H9 (cell line): ENCODE measurements around the gene MMD2. TPM values are rescaled to one million over a fixed set of nuclear protein-coding genes. Genes with fewer than 3 reads are reported as not detected.

Source experiments
- DNase-seq: peaks from one replicate; pipeline ENCODE4 v3.0.0-alpha.2; 2017
- H2AFZ ChIP-seq: one replicate; pipeline ENCODE4 v1.6.1; 2013; ENCODE audit warnings: mild to moderate bottlenecking, low read length, control low read depth, moderate library complexity
- H2AK5ac ChIP-seq: 2 replicates; pipeline ENCODE4 v1.6.1; 2013; ENCODE audit warnings: low read length, control low read depth, mixed read lengths; ENCODE audit not compliant: insufficient read length
- H2BK120ac ChIP-seq: one replicate; pipeline ENCODE4 v1.6.1; 2013; ENCODE audit warnings: low read depth, mild to moderate bottlenecking, low read length, control low read depth, inconsistent platforms; ENCODE audit not compliant: poor library complexity, severe bottlenecking
- H2BK12ac ChIP-seq: 2 replicates; pipeline ENCODE4 v1.6.1; 2013; ENCODE audit warnings: low read length, control low read depth, mixed read lengths, low read depth; ENCODE audit not compliant: insufficient read length
- H2BK15ac ChIP-seq: 2 replicates; pipeline ENCODE4 v1.6.1; 2013; ENCODE audit warnings: low read depth, low read length, control low read depth
- H2BK20ac ChIP-seq: one replicate; pipeline ENCODE4 v1.6.1; 2013; ENCODE audit warnings: low read depth, mild to moderate bottlenecking, low read length, control low read depth, inconsistent platforms; ENCODE audit not compliant: poor library complexity, severe bottlenecking
- H2BK5ac ChIP-seq: 2 replicates; pipeline ENCODE4 v1.6.1; 2013; ENCODE audit warnings: low read length, control low read depth, mixed read lengths; ENCODE audit not compliant: insufficient read length
- H3K14ac ChIP-seq: 2 replicates; pipeline ENCODE4 v1.6.1; 2013; ENCODE audit warnings: low read length, control low read depth; ENCODE audit not compliant: insufficient read depth
- H3K18ac ChIP-seq: 2 replicates; pipeline ENCODE4 v1.6.1; 2013; ENCODE audit warnings: low read depth, mild to moderate bottlenecking, mixed read lengths, low read length, control low read depth; ENCODE audit not compliant: insufficient read length
- H3K23ac ChIP-seq: 2 replicates; pipeline ENCODE4 v1.6.1; 2013; ENCODE audit warnings: low read length, control low read depth, mixed read lengths, low read depth; ENCODE audit not compliant: insufficient read length
- H3K23me2 ChIP-seq: 2 replicates; pipeline ENCODE4 v1.6.1; 2013; ENCODE audit warnings: low read depth, mild to moderate bottlenecking, mixed read lengths, low read length, control low read depth; ENCODE audit not compliant: insufficient read length, poor library complexity, severe bottlenecking
- H3K27ac ChIP-seq: 2 replicates; pipeline ENCODE4 v1.5.1; 2013; ENCODE audit warnings: low read length, control low read depth, mixed read lengths, low read depth; ENCODE audit not compliant: insufficient read length
- H3K27me3 ChIP-seq: 2 replicates; pipeline ENCODE4 v1.6.1; 2013; ENCODE audit warnings: low read length, control low read depth, inconsistent platforms; ENCODE audit not compliant: insufficient read depth
- H3K4ac ChIP-seq: 2 replicates; pipeline ENCODE4 v1.6.1; 2013; ENCODE audit warnings: low read depth, mild to moderate bottlenecking, control low read depth, inconsistent platforms, low read length, moderate library complexity
- H3K4me1 ChIP-seq: 2 replicates; pipeline ENCODE4 v1.6.1; 2013; ENCODE audit warnings: low read length, control low read depth, inconsistent platforms; ENCODE audit not compliant: insufficient read depth
- H3K4me2 ChIP-seq: 2 replicates; pipeline ENCODE4 v1.6.1; 2013; ENCODE audit warnings: low read length, control low read depth, mixed read lengths; ENCODE audit not compliant: insufficient read length, insufficient read depth
- H3K56ac ChIP-seq: 2 replicates; pipeline ENCODE4 v1.6.1; 2013; ENCODE audit warnings: low read depth, mild to moderate bottlenecking, mixed read lengths, low read length, control low read depth; ENCODE audit not compliant: insufficient read length
- H3K79me1 ChIP-seq: 2 replicates; pipeline ENCODE4 v1.6.1; 2013; ENCODE audit warnings: low read depth, mild to moderate bottlenecking, moderate library complexity, low read length, control low read depth, inconsistent platforms; ENCODE audit not compliant: insufficient read depth, poor library complexity, severe bottlenecking
- H3K79me2 ChIP-seq: 2 replicates; pipeline ENCODE4 v1.6.1; 2013; ENCODE audit warnings: low read length, control low read depth, inconsistent platforms; ENCODE audit not compliant: insufficient read depth
- H3K9ac ChIP-seq: 2 replicates; pipeline ENCODE4 v1.6.1; 2013; ENCODE audit warnings: low read length, control low read depth, mixed read lengths; ENCODE audit not compliant: insufficient read length; ENCODE audit errors: extremely low read depth
- H3K9me3 ChIP-seq: one replicate; pipeline ENCODE4 v1.6.1; 2013; ENCODE audit warnings: low read depth, low read length, inconsistent platforms; ENCODE audit not compliant: control insufficient read depth
- H3T11ph ChIP-seq: one replicate; pipeline ENCODE4 v1.6.1; 2013; ENCODE audit warnings: mild to moderate bottlenecking, low read length, control low read depth, inconsistent platforms
- H4K20me1 ChIP-seq: one replicate; pipeline ENCODE4 v1.6.1; 2013; ENCODE audit not compliant: control insufficient read depth, insufficient read length, insufficient read depth
- H4K5ac ChIP-seq: 2 replicates; pipeline ENCODE4 v1.6.1; 2013; ENCODE audit warnings: low read depth, mild to moderate bottlenecking, mixed read lengths, low read length, control low read depth; ENCODE audit not compliant: insufficient read length
- H4K8ac ChIP-seq: replicated peaks from 2 replicates; pipeline ENCODE4 v1.6.1; 2013; ENCODE audit warnings: low read length, control low read depth, mixed read lengths, low read depth; ENCODE audit not compliant: insufficient read length
- H4K91ac ChIP-seq: 2 replicates; pipeline ENCODE4 v1.6.1; 2013; ENCODE audit warnings: low read depth, mild to moderate bottlenecking, moderate library complexity, mixed read lengths, low read length, control low read depth; ENCODE audit not compliant: insufficient read length
- H3K27ac Mint-ChIP-seq, 3 experiments: 2 replicates in 2 of 3; 3 replicates in 1 of 3; pipeline ENCODE4 v1.8.0; 2020 to 2021; ENCODE audit warnings: mixed read lengths in 3 of 3, mild to moderate bottlenecking in 1 of 3, moderate library complexity in 1 of 3
- H3K27me3 Mint-ChIP-seq: 2 replicates; pipeline ENCODE4 v1.8.0; 2021; ENCODE audit warnings: low read depth, mild to moderate bottlenecking, moderate library complexity, mixed read lengths
- H3K36me3 Mint-ChIP-seq, 3 experiments: 2 replicates in 2 of 3; 3 replicates in 1 of 3; pipeline ENCODE4 v1.8.0; 2020 to 2021; ENCODE audit warnings: low read depth in 3 of 3, mixed read lengths in 3 of 3; ENCODE audit not compliant: insufficient read depth in 1 of 3
- H3K4me1 Mint-ChIP-seq, 2 experiments: 2 replicates each; pipeline ENCODE4 v1.8.0; 2020; ENCODE audit warnings: mixed read lengths in 2 of 2
- H3K4me3 Mint-ChIP-seq, 2 experiments: 2 replicates in 1 of 2; 3 replicates in 1 of 2; pipeline ENCODE4 v1.8.0; 2020 to 2021; ENCODE audit warnings: mild to moderate bottlenecking in 2 of 2, mixed read lengths in 2 of 2, moderate library complexity in 1 of 2
- H3K9me3 Mint-ChIP-seq, 2 experiments: 2 replicates in 1 of 2; 3 replicates in 1 of 2; pipeline ENCODE4 v1.8.0; 2020; ENCODE audit warnings: mild to moderate bottlenecking in 2 of 2, mixed read lengths in 2 of 2, moderate library complexity in 1 of 2
- WGBS: extraction: QIAGEN DNeasy Blood & Tissue Kit; methylation state at CpG from one replicate; pipeline ENCODE4 v1.1.7; 2013; ENCODE audit warnings: missing lambda C conversion rate, low lambda C conversion rate, mixed read lengths; ENCODE audit not compliant: insufficient read length; ENCODE audit errors: extremely low coverage; 5-methylcytosine and 5-hydroxymethylcytosine counted together
- total RNA-seq: library from RNA; stranded (reverse); gene quantifications from 2 replicates; pipeline ENCODE4 v1.2.1, GENCODE V29; 2021
- TF ChIP-seq, protein P1 (sequence below): fragments of 200-600 bp; sonication (generic); conservative IDR thresholded peaks from 3 replicates; pipeline ENCODE4 v1.8.0; 2021; ENCODE audit warnings: antibody characterized with exemption, mild to moderate bottlenecking

MMD2 gene
- total RNA-seq, 1 experiment from 2014 or later: 0.20 TPM

DNA sequence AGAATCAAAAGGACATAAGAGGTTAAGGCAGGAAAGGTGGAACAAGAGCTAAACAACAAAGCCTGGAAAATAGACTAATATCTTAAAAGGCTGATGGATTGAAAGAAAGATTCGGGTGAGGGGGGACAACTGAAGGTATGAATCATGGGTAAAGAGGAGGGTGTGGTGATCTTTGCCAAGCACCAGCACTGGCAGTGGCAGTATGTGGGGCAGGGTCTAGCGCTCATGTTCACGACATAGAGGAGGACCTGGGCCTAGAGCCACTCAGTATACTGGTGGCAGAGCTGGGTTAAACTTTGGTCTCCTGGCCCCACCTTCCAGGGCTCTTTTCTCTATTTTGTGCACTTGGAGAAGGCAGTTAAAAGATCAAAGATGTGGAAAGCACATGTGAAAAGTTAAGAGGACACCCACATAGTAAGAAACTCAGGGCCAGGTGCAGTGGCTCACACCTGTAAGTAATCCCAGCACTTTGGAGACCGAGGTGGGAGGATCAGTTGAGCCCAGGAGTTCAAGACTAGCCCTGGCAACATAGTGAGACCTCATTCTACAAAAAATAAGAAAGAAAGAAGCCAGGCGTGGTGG, 40.5 kb upstream of the MMD2 start:
- H3K4ac ChIP-seq: no peak overlapping the region
- no peak overlapping the region for H3K14ac ChIP-seq
- no peak overlapping the region for H3K18ac ChIP-seq
- no peaks in the 10 kb centered on the region for H3K9me3 ChIP-seq
- no peak for DNase-seq
- no peak overlapping the region for H2AFZ ChIP-seq
- H3K27ac ChIP-seq: no peak overlapping the region
- peak overlapping the region in 2 of 3 experiments; percentile 3 to 26; a peak in 2 of 7 replicates for H3K27ac Mint-ChIP-seq
- H3K27me3 ChIP-seq: no peaks in the 10 kb centered on the region
- no peak overlapping the region for H3K4me3 Mint-ChIP-seq
- H2BK20ac ChIP-seq: no peak overlapping the region
- no peaks in the 10 kb centered on the region for H3K23me2 ChIP-seq
- H3K23ac ChIP-seq: no peak overlapping the region
- no peaks in the 10 kb centered on the region; a peak in 1 of 4 replicates for H3K4me1 Mint-ChIP-seq
- H3K56ac ChIP-seq: no peak overlapping the region
- TF ChIP-seq, protein P1, sequence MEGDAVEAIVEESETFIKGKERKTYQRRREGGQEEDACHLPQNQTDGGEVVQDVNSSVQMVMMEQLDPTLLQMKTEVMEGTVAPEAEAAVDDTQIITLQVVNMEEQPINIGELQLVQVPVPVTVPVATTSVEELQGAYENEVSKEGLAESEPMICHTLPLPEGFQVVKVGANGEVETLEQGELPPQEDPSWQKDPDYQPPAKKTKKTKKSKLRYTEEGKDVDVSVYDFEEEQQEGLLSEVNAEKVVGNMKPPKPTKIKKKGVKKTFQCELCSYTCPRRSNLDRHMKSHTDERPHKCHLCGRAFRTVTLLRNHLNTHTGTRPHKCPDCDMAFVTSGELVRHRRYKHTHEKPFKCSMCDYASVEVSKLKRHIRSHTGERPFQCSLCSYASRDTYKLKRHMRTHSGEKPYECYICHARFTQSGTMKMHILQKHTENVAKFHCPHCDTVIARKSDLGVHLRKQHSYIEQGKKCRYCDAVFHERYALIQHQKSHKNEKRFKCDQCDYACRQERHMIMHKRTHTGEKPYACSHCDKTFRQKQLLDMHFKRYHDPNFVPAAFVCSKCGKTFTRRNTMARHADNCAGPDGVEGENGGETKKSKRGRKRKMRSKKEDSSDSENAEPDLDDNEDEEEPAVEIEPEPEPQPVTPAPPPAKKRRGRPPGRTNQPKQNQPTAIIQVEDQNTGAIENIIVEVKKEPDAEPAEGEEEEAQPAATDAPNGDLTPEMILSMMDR: no peak
- H4K8ac ChIP-seq: no peak overlapping the region
- no peaks in the 10 kb centered on the region for H3K27me3 Mint-ChIP-seq
- H3K36me3 Mint-ChIP-seq: peaks cover 17 to 52% (median 34%) of the 10 kb centered on the region in 3 experiments; a peak in 6 of 7 replicates
- H3K9ac ChIP-seq: no peak overlapping the region
- no peaks in the 10 kb centered on the region for H3K79me2 ChIP-seq
- H4K20me1 ChIP-seq: no peaks in the 10 kb centered on the region
- H3T11ph ChIP-seq: no peak overlapping the region
- no peaks in the 10 kb centered on the region for H3K79me1 ChIP-seq
- no peak overlapping the region for H4K5ac ChIP-seq
- no peak overlapping the region for H4K91ac ChIP-seq
- H2BK120ac ChIP-seq: no peak overlapping the region
- no peak overlapping the region for H2AK5ac ChIP-seq
- no CpG with 5 or more reads among the region's 5 CpGs for WGBS
- H2BK15ac ChIP-seq: no peak overlapping the region
- H2BK12ac ChIP-seq: no peak overlapping the region
- no peak overlapping the region for H3K4me2 ChIP-seq
- H3K4me1 ChIP-seq: no peaks in the 10 kb centered on the region
- H3K9me3 Mint-ChIP-seq: no peaks in the 10 kb centered on the region
- H2BK5ac ChIP-seq: no peak overlapping the region
